Measurements from ENCODE around the gene ATP13A3. TPM values are rescaled to one million over a fixed set of nuclear protein-coding genes. Genes with fewer than 3 reads are reported as not detected.

ATP13A3 gene
- total RNA-seq, 1 experiment from 2014 or later, result 119 TPM

- peaks cover 6% of the 10 kb centered on the region for H3K36me3 Mint-ChIP-seq (ENCODE audit: insufficient read depth, unreplicated experiment)
- ChIA-PET CTCF (interaction anchor here (0.6 to 3.3 kb wide), 5 partner anchors 8 to 1336 kb away, joined by 3 to 16 read pairs (median 6); no protein-coding TSS in a partner anchor), POLR2A (interaction anchor here (1.0 to 1.3 kb wide), 5 partner anchors 8 to 255 kb away, joined by 3 to 4 read pairs (median 3); no protein-coding TSS in a partner anchor)
- no peaks in the 10 kb centered on the region for H3K4me1 Mint-ChIP-seq (ENCODE audit: insufficient read depth, unreplicated experiment)
- H3K27ac Mint-ChIP-seq (ENCODE audit: low read depth, unreplicated experiment), result no peak overlapping the region
- H3K27me3 Mint-ChIP-seq (ENCODE audit: insufficient read depth, unreplicated experiment), result peaks cover 7% of the 10 kb centered on the region
- TF ChIP-seq CTCF (IDR thresholded peaks at IDR 0.05; ENCODE audit: unreplicated experiment), result no peak
- no peak overlapping the region for H3K4me3 Mint-ChIP-seq (ENCODE audit: unreplicated experiment)
- no TSS peak for BruUV-seq (replicated peaks)
- intact Hi-C loops (cut with micrococcal nuclease), result no loop called here
- peaks cover 7% of the 10 kb centered on the region for H3K9me3 Mint-ChIP-seq (ENCODE audit: unreplicated experiment)
- DNase-seq (ENCODE audit: unreplicated experiment), result no peak
These were observed 90.8 kb downstream of the ATP13A3 start for GRCh38 chr3:194395778-194396538.

- intact Hi-C loops (cut with micrococcal nuclease), result no loop called here
- peaks cover 4% of the 10 kb centered on the region for H3K36me3 Mint-ChIP-seq (ENCODE audit: insufficient read depth, unreplicated experiment)
- peak; percentile 43 for DNase-seq (ENCODE audit: unreplicated experiment)
- ChIA-PET CTCF (interaction anchor here (1.1 to 3.3 kb wide), 4 partner anchors 9 to 61 kb away, joined by 5 to 16 read pairs (median 6); no protein-coding TSS in a partner anchor), POLR2A (interaction anchor here (0.6 to 1.3 kb wide), 5 partner anchors 9 to 770 kb away, joined by 3 to 4 read pairs (median 3); no protein-coding TSS in a partner anchor)
- no peak overlapping the region for H3K4me3 Mint-ChIP-seq (ENCODE audit: unreplicated experiment)
- no peak overlapping the region for H3K27ac Mint-ChIP-seq (ENCODE audit: low read depth, unreplicated experiment)
- TF ChIP-seq CTCF (IDR thresholded peaks at IDR 0.05; ENCODE audit: unreplicated experiment), result no peak
- peaks cover 14% of the 10 kb centered on the region for H3K27me3 Mint-ChIP-seq (ENCODE audit: insufficient read depth, unreplicated experiment)
- H3K4me1 Mint-ChIP-seq (ENCODE audit: insufficient read depth, unreplicated experiment), result no peaks in the 10 kb centered on the region
- BruUV-seq (replicated peaks), result no TSS peak
- peaks cover 15% of the 10 kb centered on the region for H3K9me3 Mint-ChIP-seq (ENCODE audit: unreplicated experiment)
These were observed 91.6 kb downstream of the ATP13A3 start for GRCh38 chr3:194395212-194395611.

GRCh38 chr3:194392576-194392975 lies 94.2 kb downstream of the ATP13A3 start:
- CTCF ChIA-PET, result interaction anchor here (3.1 kb wide), 1 partner anchor 12 kb away, joined by 16 read pairs; no protein-coding TSS in a partner anchor
- Mint-ChIP-seq H3K4me3 (ENCODE audit: unreplicated experiment) (no peak overlapping the region), H3K36me3 (ENCODE audit: insufficient read depth, unreplicated experiment) (no peaks in the 10 kb centered on the region), H3K9me3 (ENCODE audit: unreplicated experiment) (peaks cover 20% of the 10 kb centered on the region), H3K27me3 (ENCODE audit: insufficient read depth, unreplicated experiment) (peaks cover 24% of the 10 kb centered on the region), H3K27ac (ENCODE audit: low read depth, unreplicated experiment) (no peak overlapping the region), H3K4me1 (ENCODE audit: insufficient read depth, unreplicated experiment) (no peaks in the 10 kb centered on the region)
- intact Hi-C loops (cut with micrococcal nuclease), result no loop called here
- POLR2A ChIA-PET, result interaction anchor here (0.7 kb wide), 1 partner anchor 40 kb away, joined by 3 read pairs; no protein-coding TSS in a partner anchor
- no TSS peak for BruUV-seq (replicated peaks)
- DNase-seq (ENCODE audit: unreplicated experiment), result no peak
- no peak for TF ChIP-seq CTCF (IDR thresholded peaks at IDR 0.05; ENCODE audit: unreplicated experiment)

- BruUV-seq (replicated peaks), result no TSS peak
- Mint-ChIP-seq H3K36me3 (ENCODE audit: insufficient read depth, unreplicated experiment) (no peaks in the 10 kb centered on the region), H3K27me3 (ENCODE audit: insufficient read depth, unreplicated experiment) (peaks cover 24% of the 10 kb centered on the region), H3K4me3 (ENCODE audit: unreplicated experiment) (no peak overlapping the region), H3K4me1 (ENCODE audit: insufficient read depth, unreplicated experiment) (no peaks in the 10 kb centered on the region), H3K9me3 (ENCODE audit: unreplicated experiment) (peaks cover 20% of the 10 kb centered on the region), H3K27ac (ENCODE audit: low read depth, unreplicated experiment) (no peak overlapping the region)
- ChIA-PET POLR2A (interaction anchor here (0.7 kb wide), 1 partner anchor 252 kb away, joined by 3 read pairs; no protein-coding TSS in a partner anchor), CTCF (interaction anchor here (1.0 to 3.1 kb wide), 2 partner anchors 14 to 47 kb away, joined by 4 to 16 read pairs; no protein-coding TSS in a partner anchor)
- no peak for TF ChIP-seq CTCF (IDR thresholded peaks at IDR 0.05; ENCODE audit: unreplicated experiment)
- intact Hi-C loops (cut with micrococcal nuclease), result no loop called here
- no peak for DNase-seq (ENCODE audit: unreplicated experiment)
These were observed 96.0 kb downstream of the ATP13A3 start for GRCh38 chr3:194390835-194391234.

Data from MCF 10A (cell line).